GM21526 (cell line): Measurements from ENCODE around the gene BOD1L1.
"Not testable (repeated sequence)": the region's sequence is repeated elsewhere in the genome, so short reads cannot be mapped to it uniquely, and the experiment has no call there.

Experiments used
- ATAC-seq: cut with Tn5 transposase; IDR thresholded peaks from one replicate; pipeline ENCODE4 v1.9.1; 2021; ENCODE audit warnings: moderate library complexity; ENCODE audit not compliant: unreplicated experiment, low FRiP score

BOD1L1 gene

GRCh38 chr4:13561673-13562072 lies 65.9 kb downstream of the BOD1L1 start:
- no peak for ATAC-seq

- not testable (repeated sequence) for ATAC-seq
These were observed 67.4 kb downstream of the BOD1L1 start for GRCh38 chr4:13560111-13560510.

GRCh38 chr4:13559413-13559812 lies 68.1 kb downstream of the BOD1L1 start:
- no peak for ATAC-seq

- no peak for ATAC-seq
These were observed 68.6 kb downstream of the BOD1L1 start for GRCh38 chr4:13558881-13559280.

- no peak for ATAC-seq
These were observed 72.2 kb downstream of the BOD1L1 start for GRCh38 chr4:13555325-13555724.

GRCh38 chr4:13553081-13553480 lies 74.4 kb downstream of the BOD1L1 start:
- no peak for ATAC-seq

GRCh38 chr4:13548984-13549546 lies 78.5 kb downstream of the BOD1L1 start:
- peak; percentile 84 for ATAC-seq

- no peak for ATAC-seq
These were observed 79.2 kb downstream of the BOD1L1 start for GRCh38 chr4:13548059-13548983.

- ATAC-seq = no peak
These were observed 80.0 kb downstream of the BOD1L1 start for GRCh38 chr4:13547485-13548041.

- no peak for ATAC-seq
These were observed 80.5 kb downstream of the BOD1L1 start for GRCh38 chr4:13546941-13547484.

- ATAC-seq = no peak
These were observed 81.2 kb downstream of the BOD1L1 start for GRCh38 chr4:13546142-13546940.

- ATAC-seq = no peak
These were observed 82.1 kb downstream of the BOD1L1 start for GRCh38 chr4:13545394-13545808.

- ATAC-seq = peak; percentile 49
These were observed 82.7 kb downstream of the BOD1L1 start for GRCh38 chr4:13544606-13545393.

GRCh38 chr4:13543839-13544605 lies 83.5 kb downstream of the BOD1L1 start, which contains the start of gene NKX3-2:
TSS of gene NKX3-2 (minus strand) at chr4:13544508. CDS start at chr4:13544414, 94 bp downstream.
- no peak for ATAC-seq

GRCh38 chr4:13543032-13543838 lies 84.3 kb downstream of the BOD1L1 start:
- no peak for ATAC-seq

GRCh38 chr4:13542577-13543031 lies 84.9 kb downstream of the BOD1L1 start:
- no peak for ATAC-seq

- peak; percentile 33 for ATAC-seq
These were observed 85.6 kb downstream of the BOD1L1 start for GRCh38 chr4:13541720-13542576.
